ENCODE results near the gene FMOD. TPM values are rescaled to one million over a fixed set of nuclear protein-coding genes. Genes with fewer than 3 reads are reported as not detected.

FMOD gene
- total and polyA plus RNA-seq, 2 donors (not counting 3 experiments of a cell fraction or from before 2014, with no cell fraction given) = 0.11 to 0.12 TPM

GRCh38 chr1:203395751-203396150 is 44.8 kb upstream of the FMOD start:
- POLR2A ChIA-PET = no interaction called here
- no peak for FAIRE-seq

More at GRCh38 chr1:203395751-203396150, 44.8 kb upstream of the FMOD start:
- H3K4me3 ChIP-seq (replicated peaks in 1 of 3; ENCODE audit: insufficient read depth in 1 of 3, low read depth in 1 of 3, low read length in 3 of 3) = no peak overlapping the region
- H3K27ac ChIP-seq (ENCODE audit: insufficient read depth, low read depth, low read length) = no peak overlapping the region
- H3K36me3 ChIP-seq (ENCODE audit: control insufficient read depth in 2 of 2, extremely low read depth in 1 of 2, insufficient read depth in 2 of 2, low read length in 2 of 2) = no peaks in the 10 kb centered on the region
- H2AFZ ChIP-seq (ENCODE audit: low read depth, low read length) = no peak overlapping the region
- peaks cover 4 to 5% of the 10 kb centered on the region in 2 experiments for H3K27me3 ChIP-seq (ENCODE audit: control insufficient read depth in 2 of 2, insufficient read depth in 2 of 2, low read length in 2 of 2)
- no peaks in the 10 kb centered on the region for H3K9me3 ChIP-seq (replicated peaks; ENCODE audit: control insufficient read depth, insufficient read depth, low read length)
- CTCF ChIA-PET = no interaction called here
- BruUV-seq (replicated peaks) = no TSS peak
- H3K9ac ChIP-seq (replicated peaks; ENCODE audit: extremely low read depth, insufficient read depth, low read length) = no peak overlapping the region
- no peaks in the 10 kb centered on the region for H3K9me1 ChIP-seq (replicated peaks; ENCODE audit: control insufficient read depth, extremely low read depth, insufficient read depth, low read length)
- no peaks in the 10 kb centered on the region for H3K79me2 ChIP-seq (ENCODE audit: control insufficient read depth, insufficient read depth, low read length)
- no peak for DNase-seq (ENCODE audit: low read depth, low spot score)
- no peak overlapping the region for H3K4me2 ChIP-seq (ENCODE audit: insufficient read depth, low read length)
- dilution Hi-C loops (cut with MboI; ENCODE audit: extremely low pct_ligation_motif_present, low sequenced_read_pairs) = no loop called here
- TF ChIP-seq MYC (IDR thresholded peaks at IDR 0.05; ENCODE audit: low read depth, low read length) (no peak), POLR2AphosphoS5 (IDR thresholded peaks at IDR 0.05; ENCODE audit: insufficient read depth, low read depth, low read length) (no peak), EZH2 (IDR thresholded peaks at IDR 0.05; ENCODE audit: borderline replicate concordance, low read depth, low read length, severe bottlenecking) (no peak), MAX (IDR thresholded peaks at IDR 0.05; ENCODE audit: insufficient read depth, insufficient read length) (no peak), CTCF (IDR thresholded peaks at IDR 0.05; ENCODE audit: extremely low read depth in 1 of 2, insufficient read depth in 1 of 2, low read depth in 1 of 2, low read length in 2 of 2) (no peak), GATA2 (IDR thresholded peaks at IDR 0.05; ENCODE audit: insufficient read depth, insufficient read length, low read depth, low read length) (no peak), FOS (IDR thresholded peaks at IDR 0.05; ENCODE audit: borderline replicate concordance, insufficient read depth, low read length) (no peak), POLR2A (IDR thresholded peaks at IDR 0.05; ENCODE audit: low read depth, low read length) (no peak), JUN (IDR thresholded peaks at IDR 0.05; ENCODE audit: borderline replicate concordance, insufficient read depth, insufficient read length, low read depth) (no peak)
- intact Hi-C loops (cut with micrococcal nuclease) = no loop called here
- no peaks in the 10 kb centered on the region for H4K20me1 ChIP-seq (replicated peaks; ENCODE audit: control insufficient read depth, extremely low read depth, insufficient read depth, low read length)
- peaks cover 3% of the 10 kb centered on the region for H3K4me1 ChIP-seq (ENCODE audit: control insufficient read depth, extremely low read depth, insufficient read depth, low read length)
